Parathyroid adenoma (tissue), 2 donors: Measurements from ENCODE around the gene EIF5A.
A peak's percentile ranks its signal among the peaks of the same experiment; 100 is the strongest.

ENCODE experiments used
- H2AFZ ChIP-seq: fragments of 300-600 bp; sonication (generic); one replicate; pipeline ENCODE4 v1.7.0; 2017; ENCODE audit warnings: antibody characterized with exemption, mild to moderate bottlenecking
- H3K27ac ChIP-seq: fragments of 300-600 bp; sonication (generic); one replicate; pipeline ENCODE4 v1.7.0; 2017
- H3K27me3 ChIP-seq: fragments of 300-600 bp; sonication (generic); one replicate; pipeline ENCODE4 v1.7.0; 2017; ENCODE audit warnings: low read length; ENCODE audit not compliant: control insufficient read depth, insufficient read depth
- H3K36me3 ChIP-seq: fragments of 300-600 bp; sonication (generic); one replicate; pipeline ENCODE4 v1.7.0; 2017; ENCODE audit warnings: low read length; ENCODE audit not compliant: control insufficient read depth, insufficient read depth
- H3K4me1 ChIP-seq: fragments of 300-600 bp; sonication (generic); one replicate; pipeline ENCODE4 v1.7.0; 2017; ENCODE audit warnings: control low read depth
- H3K4me2 ChIP-seq: fragments of 300-600 bp; sonication (generic); one replicate; pipeline ENCODE4 v1.7.0; 2017; ENCODE audit warnings: low read length
- H3K4me3 ChIP-seq: fragments of 300-600 bp; sonication (generic); one replicate; pipeline ENCODE4 v1.7.0; 2017; ENCODE audit warnings: low read depth, low read length
- H3K79me2 ChIP-seq: fragments of 300-600 bp; sonication (generic); one replicate; pipeline ENCODE4 v1.7.0; 2017; ENCODE audit warnings: control low read depth
- H3K9ac ChIP-seq: fragments of 300-600 bp; sonication (generic); one replicate; pipeline ENCODE4 v1.7.0; 2017; ENCODE audit warnings: mild to moderate bottlenecking
- H3K9me3 ChIP-seq: fragments of 300-600 bp; sonication (generic); one replicate; pipeline ENCODE4 v1.7.0; 2017; ENCODE audit warnings: low read length; ENCODE audit not compliant: control insufficient read depth
- TF ChIP-seq, protein P1 (sequence below): fragments of 300-600 bp; sonication (generic); IDR thresholded peaks from one replicate; pipeline ENCODE4 v1.7.0; 2017; ENCODE audit warnings: antibody characterized with exemption, mild to moderate bottlenecking
- donor health status: primary hyperparathyroidism.

The EIF5A gene

DNA sequence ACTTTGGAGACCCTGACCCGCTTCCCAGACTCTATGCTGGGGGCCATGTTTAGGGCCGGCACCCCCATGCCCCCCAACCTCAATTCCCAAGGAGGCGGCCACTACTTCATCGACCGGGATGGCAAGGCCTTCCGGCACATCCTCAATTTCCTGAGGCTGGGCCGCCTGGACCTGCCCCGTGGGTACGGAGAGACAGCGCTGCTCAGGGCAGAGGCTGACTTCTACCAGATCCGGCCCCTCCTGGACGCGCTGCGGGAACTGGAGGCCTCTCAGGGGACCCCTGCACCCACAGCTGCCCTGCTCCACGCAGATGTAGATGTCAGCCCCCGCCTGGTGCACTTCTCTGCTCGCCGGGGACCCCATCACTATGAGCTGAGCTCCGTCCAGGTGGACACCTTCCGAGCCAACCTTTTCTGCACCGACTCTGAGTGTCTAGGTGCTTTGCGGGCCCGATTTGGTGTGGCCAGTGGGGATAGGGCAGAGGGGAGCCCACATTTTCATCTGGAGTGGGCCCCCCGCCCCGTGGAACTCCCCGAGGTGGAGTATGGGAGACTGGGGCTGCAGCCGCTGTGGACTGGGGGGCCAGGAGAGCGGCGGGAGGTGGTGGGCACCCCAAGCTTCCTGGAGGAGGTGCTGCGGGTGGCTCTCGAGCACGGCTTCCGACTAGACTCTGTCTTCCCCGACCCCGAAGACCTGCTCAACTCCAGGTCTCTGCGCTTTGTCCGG lies 45.6 kb downstream of the EIF5A start:
- TF ChIP-seq, protein P1, sequence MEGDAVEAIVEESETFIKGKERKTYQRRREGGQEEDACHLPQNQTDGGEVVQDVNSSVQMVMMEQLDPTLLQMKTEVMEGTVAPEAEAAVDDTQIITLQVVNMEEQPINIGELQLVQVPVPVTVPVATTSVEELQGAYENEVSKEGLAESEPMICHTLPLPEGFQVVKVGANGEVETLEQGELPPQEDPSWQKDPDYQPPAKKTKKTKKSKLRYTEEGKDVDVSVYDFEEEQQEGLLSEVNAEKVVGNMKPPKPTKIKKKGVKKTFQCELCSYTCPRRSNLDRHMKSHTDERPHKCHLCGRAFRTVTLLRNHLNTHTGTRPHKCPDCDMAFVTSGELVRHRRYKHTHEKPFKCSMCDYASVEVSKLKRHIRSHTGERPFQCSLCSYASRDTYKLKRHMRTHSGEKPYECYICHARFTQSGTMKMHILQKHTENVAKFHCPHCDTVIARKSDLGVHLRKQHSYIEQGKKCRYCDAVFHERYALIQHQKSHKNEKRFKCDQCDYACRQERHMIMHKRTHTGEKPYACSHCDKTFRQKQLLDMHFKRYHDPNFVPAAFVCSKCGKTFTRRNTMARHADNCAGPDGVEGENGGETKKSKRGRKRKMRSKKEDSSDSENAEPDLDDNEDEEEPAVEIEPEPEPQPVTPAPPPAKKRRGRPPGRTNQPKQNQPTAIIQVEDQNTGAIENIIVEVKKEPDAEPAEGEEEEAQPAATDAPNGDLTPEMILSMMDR = no peak
- no peak overlapping the region for H3K27ac ChIP-seq
- H3K79me2 ChIP-seq = no peaks in the 10 kb centered on the region
- no peaks in the 10 kb centered on the region for H3K9me3 ChIP-seq
- no peak overlapping the region for H2AFZ ChIP-seq
- no peaks in the 10 kb centered on the region for H3K27me3 ChIP-seq
- H3K4me3 ChIP-seq = peak overlapping the region; percentile 82
- H3K4me2 ChIP-seq = peak overlapping the region; percentile 70
- H3K4me1 ChIP-seq = peaks cover 30% of the 10 kb centered on the region
- H3K9ac ChIP-seq = no peak overlapping the region
- H3K36me3 ChIP-seq = no peaks in the 10 kb centered on the region

DNA sequence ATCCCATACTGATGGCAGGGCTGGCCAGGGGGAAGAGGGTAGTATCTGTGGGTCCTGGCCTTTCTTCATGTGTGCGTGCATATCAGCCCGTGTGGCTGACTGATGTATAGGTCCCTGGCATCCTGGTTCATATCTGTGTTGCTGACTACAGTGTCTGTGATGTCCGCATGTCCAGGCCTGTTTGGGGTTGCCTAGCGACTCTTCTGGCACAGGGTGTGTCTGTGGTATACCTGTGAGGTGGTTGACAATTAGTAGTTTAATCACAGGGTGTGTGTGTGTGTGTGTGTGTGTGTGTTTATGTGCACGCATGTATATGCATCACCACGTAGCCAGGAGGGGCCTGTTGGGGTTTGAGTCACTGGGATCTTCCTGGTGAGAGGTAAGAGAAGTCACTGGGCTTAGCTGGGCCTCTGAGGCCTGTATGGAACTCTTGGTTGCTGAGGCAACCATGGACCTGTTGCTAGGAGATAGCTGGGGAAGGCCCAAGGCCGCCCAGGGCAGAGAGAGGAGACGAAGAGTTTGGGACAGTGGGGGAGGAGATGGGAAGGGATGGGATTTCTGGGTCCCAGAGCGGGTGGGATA lies 46.9 kb downstream of the EIF5A start:
- no peak overlapping the region for H3K4me3 ChIP-seq

DNA sequence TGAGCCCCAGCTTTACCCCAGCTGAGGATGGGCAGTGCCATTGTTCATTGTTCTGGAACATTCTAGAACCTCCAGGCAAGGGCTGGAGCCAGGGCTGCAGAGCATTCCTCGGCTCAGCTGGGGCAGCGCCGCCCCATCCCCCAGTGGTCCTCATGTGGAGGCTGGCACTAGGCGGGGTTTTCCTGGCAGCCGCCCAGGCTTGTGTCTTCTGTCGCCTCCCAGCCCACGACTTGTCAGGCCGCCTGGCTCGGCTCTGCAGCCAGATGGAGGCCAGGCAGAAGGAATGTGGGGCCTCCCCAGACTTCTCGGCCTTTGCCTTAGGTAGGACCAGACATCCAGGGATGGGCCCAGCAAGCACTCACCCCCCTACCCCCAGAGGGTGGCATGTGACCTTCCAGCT lies 47.6 kb downstream of the EIF5A start, which contains the start of gene TMEM95:
Gene TMEM95, plus strand, starts transcription at position 104 of the 400 bp plus-strand sequence. Its CDS starts 49 bp downstream, at position 153.
- no peak within 1 kb of the TSS for H3K4me3 ChIP-seq
- no peak within 1 kb of the TSS for H3K27ac ChIP-seq
- no peaks in the 10 kb centered on the region for H3K9me3 ChIP-seq
- H3K4me2 ChIP-seq = peak within 1 kb of the TSS; percentile 20
- H3K79me2 ChIP-seq = no peaks in the 10 kb centered on the region
- no peak within 1 kb of the TSS for H3K9ac ChIP-seq
- TF ChIP-seq, protein P1 = no peak
- no peak within 1 kb of the TSS for H2AFZ ChIP-seq
- H3K27me3 ChIP-seq = no peaks in the 10 kb centered on the region
- H3K36me3 ChIP-seq = no peaks in the 10 kb centered on the region
- H3K4me1 ChIP-seq = peaks cover 13% of the 10 kb centered on the region

More for the DNA sequence above, 46.9 kb downstream of the EIF5A start:
- Histone ChIP-seq H3K4me2 (peak overlapping the region; percentile 20), H3K36me3 (no peaks in the 10 kb centered on the region), H3K9ac (no peak overlapping the region), H3K4me1 (peaks cover 19% of the 10 kb centered on the region), H3K27me3 (no peaks in the 10 kb centered on the region), H3K27ac (no peak overlapping the region), H2AFZ (no peak overlapping the region), H3K9me3 (no peaks in the 10 kb centered on the region), H3K79me2 (no peaks in the 10 kb centered on the region)
- TF ChIP-seq, protein P1 = no peak

DNA sequence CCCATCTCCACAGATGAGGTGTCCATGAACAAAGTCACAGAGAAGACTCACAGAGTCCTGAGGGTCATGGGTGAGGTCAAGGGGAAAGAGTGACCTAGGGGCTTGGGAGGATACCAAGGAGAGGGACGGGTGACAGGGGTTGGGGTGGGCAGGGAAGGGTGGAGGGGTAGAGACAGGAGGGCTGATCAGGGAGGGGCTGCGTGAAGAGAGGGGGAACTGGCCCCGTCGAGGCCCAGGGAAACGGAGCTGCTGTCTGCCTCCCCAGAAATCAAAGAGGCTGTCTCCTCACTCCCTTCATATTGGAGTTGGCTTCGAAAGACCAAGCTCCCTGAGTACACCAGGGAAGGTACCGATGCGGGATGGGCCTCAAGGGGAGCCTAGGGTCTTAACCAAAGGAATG lies 48.1 kb downstream of the EIF5A start:
- Histone ChIP-seq H3K4me1 (peaks cover 13% of the 10 kb centered on the region), H3K4me3 (no peak overlapping the region), H3K79me2 (no peaks in the 10 kb centered on the region), H3K36me3 (no peaks in the 10 kb centered on the region), H3K4me2 (no peak overlapping the region), H3K27me3 (no peaks in the 10 kb centered on the region), H2AFZ (no peak overlapping the region), H3K9ac (no peak overlapping the region), H3K27ac (no peak overlapping the region), H3K9me3 (no peaks in the 10 kb centered on the region)
- TF ChIP-seq, protein P1 = no peak
